GM18870 (cell line): ENCODE results near the gene FKBP11.

Experiments
- ATAC-seq: cut with Tn5 transposase; IDR thresholded peaks from one replicate; pipeline ENCODE4 v1.9.1; 2021; ENCODE audit warnings: moderate library complexity; ENCODE audit not compliant: unreplicated experiment

Gene FKBP11

DNA sequence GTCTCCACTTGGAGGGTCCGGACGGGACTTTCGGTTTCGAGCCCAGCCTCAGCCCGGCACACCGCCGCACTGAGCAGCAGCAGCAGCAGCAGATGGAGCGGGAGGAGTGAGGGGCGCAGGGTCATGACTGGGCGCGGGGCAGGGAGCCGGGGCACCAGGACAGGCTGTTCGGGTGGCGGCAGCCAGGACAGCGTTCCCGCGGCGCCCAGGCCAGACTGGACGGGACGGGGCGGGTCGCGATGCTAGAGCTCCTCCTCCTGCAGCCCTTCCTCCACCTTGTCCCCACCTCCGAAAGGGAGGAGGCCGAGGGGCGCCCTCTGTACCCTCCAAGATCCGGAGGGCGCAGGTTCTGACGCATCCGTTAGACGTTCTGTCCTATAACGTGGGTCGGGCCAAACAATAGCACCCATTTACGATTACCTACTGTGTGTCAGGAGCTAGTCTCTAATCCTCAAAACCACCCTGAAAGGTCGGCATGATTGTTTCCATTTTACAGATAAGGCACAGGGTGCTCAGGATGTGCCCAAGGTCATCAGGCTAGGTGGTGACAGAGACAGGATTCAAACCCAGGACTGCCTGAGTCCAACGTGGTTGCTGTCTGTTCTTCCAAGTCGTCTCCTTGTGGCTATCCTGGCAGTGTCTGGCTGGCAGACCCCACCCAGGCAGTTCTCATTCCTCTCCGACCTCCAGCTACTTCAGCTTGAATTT is at the start of gene FKBP11:
TSS of gene FKBP11 (minus strand) at position 189 of the 708 bp plus-strand sequence. CDS start at position 125, 64 bp downstream.
- no peak for ATAC-seq

DNA sequence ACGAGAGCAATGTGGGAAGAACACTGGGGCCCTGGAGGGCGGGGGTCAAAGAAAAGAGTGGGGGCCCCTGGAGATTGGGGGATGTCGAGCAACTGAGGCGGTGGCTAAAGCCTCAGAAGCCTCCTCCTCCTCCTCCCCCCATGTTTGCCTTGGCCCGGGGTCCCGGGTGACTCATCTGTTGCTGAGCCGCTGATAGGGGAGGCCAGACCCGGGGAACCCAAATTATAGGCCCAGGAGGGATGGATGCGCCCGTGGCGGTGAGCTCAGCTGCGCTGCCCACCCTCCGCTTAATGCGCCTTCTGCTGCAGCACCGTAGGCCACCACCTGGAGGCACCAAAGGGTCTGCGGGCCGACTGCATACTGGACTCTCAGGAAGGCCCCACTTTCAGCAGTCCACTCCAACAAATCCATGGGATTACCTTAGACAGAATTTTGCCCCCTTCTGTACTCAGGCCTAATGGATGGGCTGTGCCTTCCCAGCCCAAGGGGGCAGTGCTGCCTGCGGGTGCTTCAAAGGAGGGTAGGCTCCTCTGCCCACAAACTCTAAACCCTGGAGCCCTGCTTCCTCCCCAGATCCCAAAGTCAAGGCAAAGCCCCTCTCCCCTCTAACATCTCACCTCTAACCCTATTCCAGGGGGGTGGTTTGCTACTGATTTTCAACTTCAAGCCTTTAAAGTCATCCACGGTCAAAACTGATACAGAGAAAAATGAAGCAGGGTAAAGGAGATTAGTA is 48.8 kb upstream of the FKBP11 start:
- no peak for ATAC-seq

DNA sequence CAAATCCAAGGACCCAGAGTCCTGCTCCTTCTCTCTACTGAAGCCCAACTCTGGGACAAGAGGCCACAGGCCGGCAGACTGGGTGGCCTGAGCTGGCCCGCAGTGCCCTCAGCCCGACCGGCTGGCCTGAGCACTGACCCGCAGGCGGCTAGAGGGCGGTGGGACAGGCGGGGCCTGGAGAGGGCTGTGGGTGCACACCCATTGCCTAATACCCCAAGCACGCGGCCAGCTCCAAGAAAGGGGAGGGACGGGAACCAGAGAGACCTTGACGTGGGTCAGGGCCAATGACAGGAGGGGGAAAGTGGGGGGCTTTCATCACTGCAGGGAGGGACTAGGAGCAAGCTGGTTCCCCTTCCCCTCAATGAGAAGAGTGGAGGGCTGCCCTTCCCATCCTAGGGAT is 48.2 kb upstream of the FKBP11 start:
- no peak for ATAC-seq

DNA sequence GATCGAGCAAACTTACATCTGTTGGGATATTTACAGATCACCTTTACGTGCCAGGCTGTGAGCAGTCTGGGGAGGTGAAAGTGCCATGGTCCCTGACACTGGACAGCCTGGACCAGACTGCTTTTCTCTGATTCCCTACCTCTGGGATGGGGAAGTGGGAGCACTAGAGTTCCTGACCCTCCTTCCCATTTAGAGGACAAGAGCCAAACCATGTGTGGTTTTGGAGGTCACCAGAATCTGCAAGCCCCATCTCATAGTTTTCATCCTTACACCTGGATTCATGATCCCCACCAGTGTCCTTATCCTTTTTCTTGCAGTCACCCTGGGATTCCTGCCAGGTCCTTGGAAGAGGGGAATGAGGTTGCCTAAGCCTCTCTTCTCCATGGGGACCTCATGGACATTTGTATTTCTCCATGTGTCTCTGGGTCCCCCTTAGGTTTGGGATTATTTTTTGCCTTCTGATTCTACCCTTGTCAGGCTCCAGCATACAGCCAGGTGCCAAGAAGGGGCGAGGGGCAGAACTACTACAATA is 47.7 kb upstream of the FKBP11 start:
- ATAC-seq = no peak

DNA sequence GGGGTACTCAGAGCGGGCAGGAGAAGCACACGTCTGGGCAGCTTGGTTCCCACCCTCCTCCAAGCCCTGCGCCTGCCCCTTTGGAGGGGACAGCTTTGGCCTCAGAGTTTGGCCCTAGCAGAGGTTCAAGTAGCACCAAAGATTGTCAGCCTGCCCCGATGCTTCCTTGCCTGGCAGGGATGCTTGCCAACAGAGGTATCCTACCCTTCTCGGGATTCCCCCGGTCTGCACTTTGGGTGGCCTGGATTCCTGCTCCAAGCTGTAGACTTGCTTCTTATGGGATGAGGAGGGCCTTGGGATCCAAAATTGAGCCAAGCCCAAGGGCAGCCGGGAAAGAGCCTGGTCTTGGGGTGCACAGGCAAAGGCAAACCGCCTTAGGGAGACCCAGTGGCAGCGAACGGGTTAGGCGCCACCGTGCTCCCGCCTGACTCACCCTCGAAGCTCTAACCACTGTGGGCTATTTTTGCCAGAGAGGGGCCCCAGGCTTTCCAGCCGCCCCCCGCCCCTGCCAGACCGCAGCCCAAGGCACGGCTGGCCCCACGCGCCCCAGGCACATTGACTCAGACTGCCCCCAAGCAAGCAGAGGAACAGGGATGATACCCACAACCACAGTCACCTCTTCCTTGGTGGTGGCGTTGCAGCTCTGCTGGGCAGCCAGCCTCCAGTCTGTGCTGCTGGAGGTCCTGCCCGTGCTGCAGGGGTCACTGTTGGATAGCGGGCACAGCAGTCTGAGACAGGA is 47.1 kb upstream of the FKBP11 start:
- ATAC-seq = no peak

DNA sequence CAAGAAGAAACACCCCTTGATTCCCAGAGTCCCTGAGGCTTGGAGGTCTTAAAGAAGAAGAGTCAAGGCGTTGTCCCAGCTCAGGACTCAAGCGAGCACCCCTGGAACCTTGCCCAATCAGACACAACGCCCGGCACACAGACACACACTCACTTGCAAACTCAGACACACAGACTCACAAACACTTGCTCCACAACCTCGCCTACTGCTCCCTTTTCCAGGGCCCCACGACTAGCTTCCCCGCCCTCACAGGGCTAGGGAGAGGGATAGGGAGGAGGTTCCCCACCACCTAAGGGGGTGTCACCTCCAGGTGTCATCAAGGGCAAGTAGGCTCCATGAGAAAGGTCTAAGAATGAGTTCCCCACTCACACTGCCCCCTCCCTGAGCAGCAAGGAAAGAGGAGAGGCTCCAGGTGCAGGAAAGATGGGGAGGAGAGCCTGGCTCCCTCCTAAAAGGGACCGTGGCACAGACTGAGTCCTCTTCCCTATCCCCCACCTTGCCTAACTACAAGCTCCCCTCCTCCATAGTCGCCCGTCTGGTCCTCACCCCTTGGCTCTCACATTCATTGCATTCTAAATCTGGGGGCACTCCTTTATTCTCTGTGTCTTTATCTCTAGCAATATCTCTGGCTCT is 45.5 kb upstream of the FKBP11 start:
- ATAC-seq = no peak

DNA sequence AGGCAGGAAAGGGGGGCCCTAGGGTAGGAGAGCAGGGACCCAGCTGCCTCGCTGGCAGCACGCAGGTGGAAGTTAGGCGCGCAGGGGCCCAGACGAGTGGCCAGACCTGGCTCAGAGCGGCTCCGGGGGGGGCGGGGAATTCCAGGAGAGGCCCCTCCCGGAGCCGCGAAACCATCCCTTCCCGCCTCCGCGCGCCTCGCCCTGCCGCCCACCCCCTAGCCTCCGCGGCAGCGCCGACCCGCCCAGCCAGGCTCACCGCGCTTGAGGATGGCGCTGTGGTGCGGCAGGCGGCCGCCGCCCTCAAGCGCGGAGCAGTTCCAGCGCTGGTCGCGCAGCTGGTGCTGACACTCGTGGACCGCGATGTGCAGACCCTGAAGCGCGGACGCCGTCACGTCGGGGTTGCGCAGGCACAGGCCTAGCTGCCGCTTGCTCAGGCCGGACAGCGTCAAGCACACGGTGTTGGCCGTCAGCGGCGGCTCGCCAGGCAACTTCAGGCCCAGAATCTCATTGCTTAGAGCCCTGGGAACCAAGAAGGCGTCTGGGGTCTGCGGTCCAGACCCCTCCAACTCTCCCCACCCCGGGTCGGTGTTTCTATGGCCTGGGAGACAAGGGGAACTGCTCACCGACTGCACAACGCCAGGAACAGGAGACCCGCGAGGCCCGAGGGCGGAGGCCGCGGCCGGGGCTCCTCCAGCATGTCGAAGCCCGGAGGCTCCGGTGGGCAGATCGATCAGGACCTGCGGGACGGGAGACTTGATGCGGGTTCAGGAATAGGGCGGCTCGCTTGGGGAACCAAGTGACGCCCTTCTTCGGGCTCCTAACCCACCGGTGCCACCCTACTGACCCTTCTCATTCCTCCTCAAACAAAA is 44.8 kb upstream of the FKBP11 start:
- no peak for ATAC-seq

DNA sequence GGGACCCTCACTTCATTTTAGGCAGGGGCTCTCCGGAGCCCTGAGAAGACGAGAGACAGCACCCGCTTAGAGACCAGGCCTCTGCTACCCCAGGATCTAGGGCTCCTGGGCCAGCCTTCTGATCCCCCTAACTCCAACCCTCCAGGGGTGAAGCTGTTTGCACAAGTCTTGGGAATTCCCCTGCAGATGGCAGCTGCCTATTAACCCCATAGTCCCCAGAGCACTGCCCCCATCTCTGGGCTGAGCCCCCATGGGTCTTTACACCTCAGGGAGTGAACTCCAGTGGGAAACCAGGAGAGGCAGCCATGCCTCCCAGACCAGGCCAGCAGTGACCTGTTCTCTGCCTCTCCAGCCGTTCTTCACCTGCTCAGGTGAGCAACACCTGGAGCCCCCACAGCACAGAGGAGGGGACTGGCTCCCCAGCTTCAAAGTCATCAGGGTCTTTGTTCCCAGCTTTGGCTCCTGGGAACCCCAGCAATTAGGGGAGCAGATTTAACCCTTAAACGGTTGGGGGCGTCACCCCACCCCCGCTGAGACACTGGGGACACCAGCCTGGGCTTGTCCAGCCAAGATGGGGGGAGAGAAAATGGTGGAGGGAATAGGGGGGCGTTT is 44.0 kb upstream of the FKBP11 start:
- ATAC-seq = no peak

DNA sequence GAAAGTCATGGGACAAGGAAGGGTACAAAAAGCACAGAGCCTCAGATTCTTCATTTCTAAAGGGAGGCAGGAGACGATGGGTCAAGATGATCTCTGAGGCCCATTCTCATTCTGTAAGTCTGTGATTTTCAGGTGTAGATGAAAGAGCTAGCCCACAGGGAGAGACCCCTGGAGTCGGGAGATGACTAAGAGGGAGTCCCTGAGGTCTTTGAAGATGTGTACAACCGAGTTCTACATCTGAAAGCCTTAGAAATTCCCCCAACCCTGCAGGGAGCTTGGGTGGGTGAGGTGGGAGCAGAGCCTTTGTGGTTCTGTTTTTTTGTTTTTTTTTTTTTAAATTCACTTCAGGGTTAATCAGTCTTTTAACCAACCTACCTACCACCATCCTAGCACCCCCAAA is 43.2 kb upstream of the FKBP11 start:
- no peak for ATAC-seq

DNA sequence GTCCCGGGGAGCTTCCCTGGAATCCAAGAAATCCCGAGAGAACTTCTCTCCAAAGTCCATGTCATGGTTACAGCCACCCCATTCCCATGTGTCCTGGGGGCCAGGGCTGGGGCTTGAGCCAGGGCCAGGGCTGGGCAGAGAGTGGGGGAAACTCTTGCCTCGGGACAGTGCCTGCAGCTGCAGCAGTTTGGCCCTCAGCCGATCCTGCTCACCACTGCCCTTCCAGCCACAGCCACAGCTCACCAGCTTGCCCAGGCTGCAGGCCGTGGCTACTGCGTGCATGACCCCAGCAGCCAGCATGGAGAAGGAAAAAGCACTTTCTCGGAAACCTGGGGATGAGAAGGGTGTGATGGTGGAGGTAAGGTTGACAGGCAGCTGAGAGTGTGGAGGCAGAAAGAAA is 42.7 kb upstream of the FKBP11 start:
- ATAC-seq = no peak

DNA sequence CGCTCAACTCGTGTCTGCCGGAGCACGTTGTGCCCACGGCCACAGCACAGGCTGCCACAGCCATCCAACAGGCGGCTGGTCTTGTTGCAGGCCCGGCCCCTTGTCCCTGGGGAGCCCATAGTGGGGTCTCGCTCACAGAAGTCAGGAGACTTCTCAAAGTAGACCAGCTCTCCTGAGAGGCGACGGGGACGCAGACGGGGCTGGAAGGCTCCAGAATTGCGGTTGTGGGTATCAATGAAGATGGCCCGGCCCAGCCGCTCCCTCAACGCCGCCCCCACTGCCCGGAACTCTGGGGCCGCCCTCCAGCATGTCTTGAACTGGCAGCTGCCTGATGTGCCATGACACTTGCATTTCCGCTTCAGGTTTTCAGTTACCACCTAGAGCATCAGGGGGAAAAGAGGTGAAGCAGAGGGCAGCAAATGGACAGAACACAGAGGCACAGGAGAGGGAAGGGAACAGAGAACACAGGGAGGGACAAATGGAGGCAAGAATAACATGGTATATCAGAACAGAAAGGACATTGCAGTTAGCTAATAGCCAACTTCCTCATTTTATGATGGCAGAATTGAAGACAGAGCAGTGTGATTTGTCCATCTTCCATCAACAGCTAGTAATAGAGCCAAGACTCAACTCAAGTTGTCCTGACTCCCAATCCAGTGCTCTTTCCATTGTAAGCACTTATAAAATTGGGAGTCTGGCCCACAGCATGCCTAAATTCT is 41.0 kb upstream of the FKBP11 start:
- no peak for ATAC-seq

DNA sequence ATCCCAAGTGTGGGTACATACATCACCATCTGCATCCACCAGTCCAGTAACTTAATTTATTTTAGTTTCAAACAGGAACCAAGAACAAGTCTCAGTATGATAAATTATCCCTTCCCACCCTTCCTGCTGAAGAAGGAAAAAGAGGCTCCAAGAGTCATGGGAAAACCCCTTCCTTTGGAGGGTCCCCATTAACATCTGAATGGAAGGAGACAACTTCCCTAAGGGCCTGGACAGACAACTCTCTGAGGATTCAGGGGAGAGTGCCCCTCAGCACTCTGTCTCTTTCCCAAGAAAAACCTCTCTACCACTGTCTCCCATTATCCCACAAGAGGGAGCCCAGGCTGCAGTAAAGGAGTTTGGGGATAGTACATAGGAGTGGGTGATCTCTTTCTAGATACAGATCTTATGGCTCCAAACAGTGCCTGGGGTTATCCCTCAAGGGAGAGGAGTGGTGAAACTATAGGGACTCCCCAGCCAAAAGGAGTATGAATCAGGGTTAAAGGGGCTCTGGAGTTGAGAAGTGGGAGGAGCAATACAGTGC is 40.1 kb upstream of the FKBP11 start:
- ATAC-seq = no peak

DNA sequence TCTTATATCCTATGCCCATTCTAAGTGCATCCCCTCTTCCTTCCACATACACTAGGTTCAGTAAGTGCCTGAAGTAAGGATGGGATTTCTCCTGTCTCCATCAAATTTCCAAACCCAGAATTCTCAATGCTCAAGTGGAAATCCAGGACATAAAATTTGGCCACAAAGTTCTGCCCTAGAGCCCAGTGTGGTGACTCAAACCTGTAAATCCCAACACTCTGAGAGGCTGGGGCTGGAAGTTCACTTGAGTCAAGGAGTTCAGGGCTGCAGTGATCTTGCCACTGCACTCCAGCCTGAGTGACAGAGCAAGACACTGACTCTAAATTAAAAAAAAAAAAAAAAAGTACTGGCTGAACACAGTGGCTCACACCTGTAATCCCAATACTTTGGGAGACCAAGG is 36.5 kb upstream of the FKBP11 start:
- ATAC-seq = no peak

DNA sequence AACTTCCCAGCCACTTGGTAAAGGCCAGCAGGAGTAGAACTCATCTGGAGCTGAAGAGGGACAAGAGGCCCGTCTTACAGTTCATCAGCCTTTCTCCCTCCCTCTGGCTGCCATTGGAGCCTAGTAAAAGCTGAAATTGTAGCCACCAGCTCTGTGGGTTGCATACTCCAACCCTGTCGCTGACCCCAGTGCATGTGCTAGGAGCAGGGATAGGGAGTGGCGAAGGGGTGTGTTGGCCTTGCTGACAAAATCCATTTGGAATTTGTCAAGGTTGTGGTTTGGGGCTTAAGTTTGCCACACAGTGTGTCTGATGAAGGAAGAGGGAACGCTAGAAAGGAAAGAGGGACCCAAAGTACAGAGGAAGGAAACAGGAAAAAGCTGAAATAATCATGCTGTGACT is 36.0 kb upstream of the FKBP11 start:
- no peak for ATAC-seq

DNA sequence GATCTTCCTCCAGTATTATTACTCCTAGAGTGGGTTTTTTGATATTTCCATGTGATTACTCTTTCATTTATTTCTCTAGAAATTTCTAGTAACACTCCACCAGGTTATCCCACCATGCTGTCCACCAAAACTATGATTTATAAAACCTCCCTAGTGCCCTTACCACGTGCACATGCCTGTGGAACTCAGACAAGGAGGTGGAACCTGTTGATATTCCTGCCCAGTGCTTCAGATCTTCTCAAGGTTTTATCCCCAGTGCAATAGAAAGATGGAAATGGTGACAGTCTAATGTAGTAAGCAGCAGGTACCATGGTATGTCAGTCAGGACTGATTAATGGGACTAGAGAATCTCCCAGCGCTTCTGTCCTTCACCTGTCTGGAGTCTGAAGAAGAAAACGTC is 35.5 kb upstream of the FKBP11 start:
- no peak for ATAC-seq

DNA sequence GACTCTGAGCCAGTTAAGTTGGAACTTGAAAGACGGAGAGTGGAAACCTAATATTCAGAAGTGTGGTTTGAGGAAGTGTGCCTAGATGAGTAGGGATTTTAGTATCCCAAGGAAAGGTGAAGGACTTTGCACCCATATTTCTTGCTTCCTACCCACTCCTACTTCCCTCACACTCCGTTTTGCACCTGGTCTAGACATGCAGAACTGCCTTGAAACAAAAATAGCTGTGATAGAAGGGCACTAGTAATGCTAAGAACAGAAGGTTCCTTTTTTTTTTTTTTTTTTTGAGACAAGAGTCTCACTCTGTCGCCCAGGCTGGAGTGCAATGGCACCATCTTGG is 32.7 kb upstream of the FKBP11 start:
- ATAC-seq = no peak

DNA sequence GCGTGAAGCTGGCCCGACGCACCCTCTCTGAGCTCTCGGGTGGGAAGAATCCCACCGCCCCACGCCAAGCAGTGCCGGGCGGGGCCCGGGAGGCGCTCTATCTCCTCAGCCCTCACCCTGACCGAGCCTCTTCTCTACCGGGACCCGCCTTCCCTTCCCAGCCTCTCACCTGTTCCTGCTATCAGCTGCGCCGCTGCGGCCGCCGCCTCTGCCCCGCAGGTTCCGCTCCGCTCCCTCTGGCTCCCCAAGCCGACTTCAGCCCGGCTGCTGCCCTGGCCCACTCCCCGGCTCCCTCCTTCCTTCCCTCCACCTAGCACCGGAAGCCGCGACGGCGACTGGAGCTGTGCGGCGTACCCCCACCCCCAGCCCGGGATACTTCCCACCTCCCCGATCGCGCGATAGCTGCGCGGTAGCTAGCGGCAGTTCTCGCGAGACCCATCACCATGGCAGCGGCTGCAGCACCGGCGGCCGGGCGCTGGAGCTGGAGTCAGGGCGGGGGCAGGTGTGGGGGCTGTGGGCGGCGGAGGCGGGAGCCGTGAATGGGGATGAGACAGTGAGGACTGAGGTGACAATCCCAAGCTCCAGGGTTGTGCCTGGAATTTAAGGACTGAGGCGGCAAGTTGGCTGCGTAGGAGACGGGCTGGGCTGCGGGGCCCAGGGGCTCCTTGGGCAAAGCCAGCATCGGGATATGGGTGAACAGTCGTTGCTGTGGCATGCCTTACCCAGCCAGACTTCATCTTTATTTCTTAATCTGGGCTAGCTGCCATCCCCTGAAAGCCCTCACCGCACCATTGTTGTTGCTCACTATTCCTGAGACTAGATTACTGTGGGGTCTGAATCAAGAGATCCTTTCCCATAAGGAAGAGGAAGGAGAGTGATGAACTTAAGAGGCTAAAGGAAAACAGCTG is 32.1 kb upstream of the FKBP11 start, which contains the start of gene ARF3:
TSS of gene ARF3 (minus strand) at position 347 of the 908 bp plus-strand sequence. CDS start 16,392 bp downstream, outside the sequence.
- peak; percentile 52 for ATAC-seq
